Esophagus squamous epithelium (tissue), 4 donors: ENCODE data around the gene BICDL2.
"Not testable (repeated sequence)": the region's sequence is repeated elsewhere in the genome, so short reads cannot be mapped to it uniquely, and the experiment has no call there.

ENCODE experiments used
- POLR2A ChIP-seq, 4 donors: fragments of 450-650 bp; IDR thresholded peaks; one replicate each; pipeline ENCODE4 v1.6.1; 2017; ENCODE audit warnings: antibody characterized with exemption in 4 of 4, mild to moderate bottlenecking in 4 of 4, moderate library complexity in 3 of 4
- TF ChIP-seq, protein P1 (sequence below), 6 experiments: fragments of 450-650 bp in 4 of 6; fragments of 200-600 bp in 2 of 6; sonication (generic) in 2 of 6; IDR thresholded peaks; one replicate each; pipeline ENCODE4 v1.5.1; 2016 to 2019; ENCODE audit warnings: antibody characterized with exemption in 6 of 6, mild to moderate bottlenecking in 4 of 6, moderate library complexity in 4 of 6

- TF ChIP-seq, protein P1, sequence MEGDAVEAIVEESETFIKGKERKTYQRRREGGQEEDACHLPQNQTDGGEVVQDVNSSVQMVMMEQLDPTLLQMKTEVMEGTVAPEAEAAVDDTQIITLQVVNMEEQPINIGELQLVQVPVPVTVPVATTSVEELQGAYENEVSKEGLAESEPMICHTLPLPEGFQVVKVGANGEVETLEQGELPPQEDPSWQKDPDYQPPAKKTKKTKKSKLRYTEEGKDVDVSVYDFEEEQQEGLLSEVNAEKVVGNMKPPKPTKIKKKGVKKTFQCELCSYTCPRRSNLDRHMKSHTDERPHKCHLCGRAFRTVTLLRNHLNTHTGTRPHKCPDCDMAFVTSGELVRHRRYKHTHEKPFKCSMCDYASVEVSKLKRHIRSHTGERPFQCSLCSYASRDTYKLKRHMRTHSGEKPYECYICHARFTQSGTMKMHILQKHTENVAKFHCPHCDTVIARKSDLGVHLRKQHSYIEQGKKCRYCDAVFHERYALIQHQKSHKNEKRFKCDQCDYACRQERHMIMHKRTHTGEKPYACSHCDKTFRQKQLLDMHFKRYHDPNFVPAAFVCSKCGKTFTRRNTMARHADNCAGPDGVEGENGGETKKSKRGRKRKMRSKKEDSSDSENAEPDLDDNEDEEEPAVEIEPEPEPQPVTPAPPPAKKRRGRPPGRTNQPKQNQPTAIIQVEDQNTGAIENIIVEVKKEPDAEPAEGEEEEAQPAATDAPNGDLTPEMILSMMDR (IDR thresholded peaks at IDR 0.05), result not testable (repeated sequence)
- TF ChIP-seq POLR2A (IDR thresholded peaks at IDR 0.05), result not testable (repeated sequence)
Observed at GRCh38 chr16:3081957-3082356, 45.2 kb upstream of the BICDL2 start.
